GM21723 (cell line): Measurements from ENCODE around the gene KLHDC4.
A peak's percentile ranks its signal among the peaks of the same experiment; 100 is the strongest.
"Not testable (repeated sequence)": the region's sequence is repeated elsewhere in the genome, so short reads cannot be mapped to it uniquely, and the experiment has no call there.

Experiments used
- ATAC-seq: cut with Tn5 transposase; IDR thresholded peaks from one replicate; pipeline ENCODE4 v1.9.1; 2021; ENCODE audit warnings: mild to moderate bottlenecking, moderate library complexity; ENCODE audit not compliant: unreplicated experiment

Gene KLHDC4

DNA sequence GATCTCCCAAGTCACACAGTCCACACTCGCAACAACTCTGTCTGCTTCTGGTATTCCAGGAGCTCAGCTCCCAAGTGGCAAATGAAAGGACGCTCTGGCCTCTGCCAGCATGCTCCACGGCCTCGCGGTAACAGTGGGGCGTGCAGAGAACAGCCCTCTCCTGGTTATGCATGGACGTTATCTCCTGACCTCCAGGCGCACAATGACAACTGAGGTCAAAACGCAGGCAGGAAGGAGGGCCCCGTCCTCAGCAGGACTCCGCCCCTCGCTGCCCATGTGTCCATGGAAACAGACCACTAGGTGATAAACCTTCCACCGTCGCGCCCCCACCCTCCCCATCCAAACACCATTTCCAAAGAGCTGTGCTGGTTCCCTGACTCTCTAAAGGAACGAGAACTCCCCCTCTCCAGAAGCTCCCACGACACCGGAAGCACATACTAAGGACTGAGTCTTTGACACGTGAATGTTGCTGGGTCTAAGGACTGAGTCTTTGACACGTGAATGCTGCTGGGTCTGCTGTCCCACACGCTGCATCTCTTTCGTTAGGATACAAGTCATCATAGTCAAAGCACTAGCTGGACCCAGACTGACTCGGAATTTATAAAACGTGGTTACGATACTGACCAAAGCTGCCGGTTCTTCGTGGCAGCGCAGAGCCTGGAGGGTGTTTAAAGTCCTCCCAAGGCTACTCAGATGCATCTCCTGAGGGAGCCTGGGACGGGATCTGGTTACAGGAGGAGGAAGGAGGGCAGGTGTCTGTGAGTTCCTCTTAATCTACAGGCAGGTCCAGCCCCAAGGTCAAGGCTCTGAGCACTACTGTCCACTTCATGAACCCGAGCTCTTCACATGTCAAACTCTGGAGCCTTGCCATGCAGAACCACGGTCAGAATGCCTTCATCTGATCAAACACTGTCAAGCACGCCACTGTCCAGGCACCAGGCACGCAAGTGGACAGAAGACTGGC lies 43.9 kb downstream of the KLHDC4 start:
- no peak for ATAC-seq

DNA sequence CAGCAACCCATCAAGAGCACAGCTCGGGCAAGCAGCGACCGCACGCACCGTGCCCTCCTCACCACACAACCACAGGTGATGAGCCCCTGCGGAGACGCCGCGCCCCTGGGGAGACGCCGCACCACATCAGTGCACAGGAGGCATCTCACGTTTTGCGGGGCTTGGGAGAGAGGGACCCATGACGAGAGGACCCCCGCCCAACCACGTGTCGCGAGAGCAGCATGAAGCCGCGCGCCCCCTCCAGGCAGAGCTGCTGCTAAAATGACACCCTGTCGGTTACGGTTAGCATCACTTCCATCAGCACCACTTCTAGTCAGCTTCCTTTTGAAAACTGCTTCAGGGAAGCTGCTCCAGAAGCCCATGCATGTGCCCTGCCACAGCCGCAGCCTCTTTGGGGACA lies 45.3 kb downstream of the KLHDC4 start:
- no peak for ATAC-seq

DNA sequence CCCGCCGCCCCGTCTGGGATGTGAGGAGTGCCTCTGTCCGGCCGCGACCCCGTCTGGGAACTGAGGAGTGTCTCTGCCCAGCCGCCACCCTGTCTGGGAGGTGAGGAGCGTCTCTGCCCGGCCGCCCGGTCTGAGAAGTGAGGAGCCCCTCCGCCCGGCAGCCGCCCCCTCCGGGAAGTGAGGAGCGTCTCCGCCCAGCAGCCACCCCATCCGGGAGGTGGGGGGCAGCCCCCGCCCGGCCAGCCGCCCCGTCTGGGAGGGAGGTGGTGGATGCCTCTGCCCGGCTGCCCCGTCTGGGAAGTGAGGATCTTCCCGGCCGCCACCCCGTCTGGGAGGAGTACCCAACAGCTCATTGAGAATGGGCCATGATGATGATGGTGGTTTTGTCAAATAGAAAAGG lies 47.0 kb downstream of the KLHDC4 start:
- ATAC-seq: not testable (repeated sequence)

DNA sequence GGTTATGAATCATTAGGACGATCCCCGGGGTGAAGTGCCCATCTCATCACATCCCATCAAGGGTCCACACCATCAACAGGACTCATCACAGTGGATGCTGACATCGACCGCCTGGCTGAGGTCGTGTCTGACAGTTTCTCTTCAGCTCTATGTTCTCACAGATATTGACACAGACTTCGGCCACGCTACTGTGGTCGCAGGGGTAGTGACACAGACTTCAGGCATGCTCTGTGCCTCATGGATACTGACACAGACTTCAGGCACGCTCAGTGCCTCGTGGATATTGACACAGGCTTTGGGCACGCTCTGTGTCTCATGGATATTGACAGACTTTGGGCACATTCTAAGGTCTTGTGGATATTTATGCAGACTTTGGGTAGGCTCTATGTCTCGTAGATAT lies 50.1 kb downstream of the KLHDC4 start:
- no peak for ATAC-seq

DNA sequence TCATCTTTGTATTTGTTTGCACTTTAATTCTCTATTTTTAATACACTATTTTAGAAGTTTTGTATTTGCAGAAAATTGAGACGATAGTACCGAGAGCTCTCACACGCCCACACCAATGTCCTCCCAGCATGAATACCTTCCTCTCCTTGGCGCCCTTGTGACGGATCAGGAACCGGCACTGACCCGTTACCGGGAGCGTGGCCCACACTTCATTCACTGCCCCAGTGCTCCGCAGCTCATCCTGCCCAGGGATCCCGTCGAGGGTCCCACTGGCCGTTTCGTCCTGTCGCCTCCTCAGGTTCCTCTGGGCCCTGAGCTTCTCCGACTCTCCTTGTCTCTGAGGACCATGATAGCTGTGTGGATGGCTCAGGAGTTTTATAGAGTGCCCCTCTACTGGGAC lies 50.6 kb downstream of the KLHDC4 start:
- no peak for ATAC-seq

DNA sequence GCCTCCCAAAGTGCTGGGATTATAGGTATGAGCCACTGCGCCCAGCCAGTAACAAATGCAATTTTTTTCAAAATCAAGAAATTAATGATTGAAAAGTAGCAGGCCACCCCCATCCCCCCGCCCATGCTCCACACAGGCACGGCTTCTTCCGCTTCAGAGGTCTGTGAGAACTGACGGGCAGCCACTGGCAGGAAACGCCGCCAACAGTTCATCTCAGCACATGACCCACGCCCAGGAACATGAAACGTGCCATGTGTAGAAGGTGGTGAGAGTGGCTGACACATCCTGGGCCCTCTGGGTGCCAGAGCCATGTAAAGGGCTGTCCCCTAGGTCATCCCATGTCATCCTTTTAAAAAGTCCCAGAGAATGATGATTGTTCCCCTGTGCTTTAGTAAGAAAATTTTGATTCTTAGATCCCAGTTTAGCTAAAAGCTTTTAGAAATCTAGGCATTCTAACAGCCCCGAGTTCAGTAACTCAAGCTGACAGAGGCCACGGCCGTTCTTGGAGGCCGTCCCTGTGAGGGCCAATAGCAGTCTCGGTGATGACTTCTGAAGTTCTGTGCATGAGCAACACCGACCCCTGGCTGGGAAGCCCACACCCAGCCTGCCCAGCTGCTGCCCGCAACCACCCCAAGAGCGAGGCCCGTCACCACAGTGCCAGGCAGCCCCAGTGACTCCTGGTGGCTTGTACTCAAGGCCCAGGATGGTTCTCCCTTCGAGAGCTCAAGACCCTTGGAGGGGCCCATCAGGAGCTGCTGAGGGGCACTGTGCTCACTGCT lies 52.1 kb downstream of the KLHDC4 start:
- no peak for ATAC-seq

DNA sequence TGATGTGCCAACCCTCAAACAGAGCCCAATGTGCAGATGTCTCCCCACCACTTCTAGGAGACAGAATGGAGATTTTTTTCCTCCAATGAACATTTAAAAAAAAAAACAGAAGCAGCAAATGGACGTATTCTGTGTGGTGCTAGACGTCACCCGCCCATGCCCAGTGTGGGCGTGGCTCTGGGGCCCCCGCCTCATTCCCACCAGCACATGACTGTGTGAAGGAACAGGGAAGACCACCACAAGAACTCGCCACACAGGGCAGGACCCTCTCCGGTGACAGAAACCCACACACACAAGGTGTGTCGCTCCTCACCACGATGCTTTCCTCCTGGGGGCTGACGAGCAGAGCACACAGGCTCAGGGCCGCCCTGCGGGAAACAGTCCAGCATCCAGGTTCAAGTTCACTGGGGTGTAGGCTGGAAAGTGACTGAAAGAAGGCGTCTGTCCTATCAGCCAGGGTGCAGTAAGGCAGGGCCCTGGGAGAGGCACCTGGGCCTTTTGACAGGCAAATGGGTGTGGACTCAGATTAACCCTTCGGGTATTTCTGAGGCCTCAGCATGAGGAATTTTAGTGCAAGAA lies 53.5 kb downstream of the KLHDC4 start:
- no peak for ATAC-seq

DNA sequence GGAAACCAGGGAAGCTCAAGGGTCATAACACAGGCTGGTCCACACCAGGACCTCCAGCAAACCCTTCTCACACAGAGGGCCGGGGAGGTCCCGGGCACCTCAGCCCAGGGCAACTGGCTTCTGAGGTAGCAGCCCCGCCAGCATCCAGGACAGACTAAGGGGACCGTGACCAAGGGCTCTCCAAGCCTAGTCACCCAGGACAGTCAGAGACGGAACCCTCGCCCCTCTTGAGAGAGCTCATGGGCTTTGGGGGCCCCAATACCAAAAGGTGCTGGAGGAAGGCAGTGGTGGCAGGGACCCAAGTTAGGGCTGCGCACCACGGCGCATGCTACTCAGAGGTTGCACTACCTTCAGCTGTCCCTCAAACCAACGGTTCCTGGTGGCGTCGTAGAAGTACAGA lies 54.9 kb downstream of the KLHDC4 start:
- no peak for ATAC-seq

DNA sequence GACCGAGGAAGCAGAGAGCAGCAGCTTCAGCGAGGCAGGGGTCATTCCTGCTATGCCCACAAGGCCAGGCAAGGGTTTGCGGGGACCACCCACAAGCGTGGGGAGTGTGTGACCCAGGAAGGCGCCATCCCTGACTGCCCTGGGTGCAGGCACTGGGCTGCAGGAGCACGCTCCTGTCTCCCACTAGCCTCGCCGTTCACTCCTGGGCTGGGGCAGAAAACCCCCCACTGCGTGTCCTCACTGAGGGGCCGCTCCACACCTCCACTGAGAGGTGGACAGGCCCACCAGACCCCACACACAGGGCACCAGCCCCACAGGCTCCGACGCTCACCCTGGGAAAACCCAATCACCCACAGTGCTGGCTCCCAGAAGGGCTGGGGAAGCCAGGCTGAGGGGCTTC lies 56.1 kb downstream of the KLHDC4 start:
- no peak for ATAC-seq

DNA sequence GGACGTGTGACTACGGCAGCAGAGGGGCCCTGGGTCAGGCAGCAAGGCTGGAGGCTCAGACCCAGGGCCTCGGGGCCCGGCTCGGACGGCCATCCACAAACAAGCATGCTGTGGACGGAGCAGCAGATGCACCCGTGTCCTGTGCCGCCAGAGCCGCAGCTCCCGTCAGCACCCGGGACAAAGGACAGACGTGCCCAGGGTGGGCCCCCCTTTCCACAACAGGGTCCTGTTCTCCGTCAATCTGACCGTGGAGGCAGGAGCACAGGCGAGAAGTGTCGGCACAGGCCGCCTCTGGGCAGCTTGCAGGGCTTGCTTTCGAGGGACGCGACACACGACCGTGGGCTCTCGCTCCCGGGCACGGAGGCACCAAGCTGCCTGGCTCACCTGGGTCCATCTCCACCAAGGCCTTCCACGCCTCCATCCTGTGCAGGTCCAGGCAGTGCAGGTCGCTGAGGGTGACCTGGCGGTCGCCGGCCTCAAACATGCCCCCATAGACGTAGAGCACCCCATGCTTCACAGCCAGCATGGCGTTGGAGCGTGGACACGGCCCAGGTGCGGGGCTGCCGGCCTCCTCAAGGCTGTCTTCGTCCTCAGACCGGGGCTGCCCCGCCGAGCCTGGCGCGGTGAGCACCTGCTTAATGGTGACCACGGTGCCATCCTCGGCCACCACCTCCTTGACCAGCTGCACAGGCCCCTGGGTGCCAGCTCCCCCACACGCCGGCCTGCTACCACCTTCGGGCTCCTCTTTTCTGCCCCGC lies 56.7 kb downstream of the KLHDC4 start:
- ATAC-seq: no peak

DNA sequence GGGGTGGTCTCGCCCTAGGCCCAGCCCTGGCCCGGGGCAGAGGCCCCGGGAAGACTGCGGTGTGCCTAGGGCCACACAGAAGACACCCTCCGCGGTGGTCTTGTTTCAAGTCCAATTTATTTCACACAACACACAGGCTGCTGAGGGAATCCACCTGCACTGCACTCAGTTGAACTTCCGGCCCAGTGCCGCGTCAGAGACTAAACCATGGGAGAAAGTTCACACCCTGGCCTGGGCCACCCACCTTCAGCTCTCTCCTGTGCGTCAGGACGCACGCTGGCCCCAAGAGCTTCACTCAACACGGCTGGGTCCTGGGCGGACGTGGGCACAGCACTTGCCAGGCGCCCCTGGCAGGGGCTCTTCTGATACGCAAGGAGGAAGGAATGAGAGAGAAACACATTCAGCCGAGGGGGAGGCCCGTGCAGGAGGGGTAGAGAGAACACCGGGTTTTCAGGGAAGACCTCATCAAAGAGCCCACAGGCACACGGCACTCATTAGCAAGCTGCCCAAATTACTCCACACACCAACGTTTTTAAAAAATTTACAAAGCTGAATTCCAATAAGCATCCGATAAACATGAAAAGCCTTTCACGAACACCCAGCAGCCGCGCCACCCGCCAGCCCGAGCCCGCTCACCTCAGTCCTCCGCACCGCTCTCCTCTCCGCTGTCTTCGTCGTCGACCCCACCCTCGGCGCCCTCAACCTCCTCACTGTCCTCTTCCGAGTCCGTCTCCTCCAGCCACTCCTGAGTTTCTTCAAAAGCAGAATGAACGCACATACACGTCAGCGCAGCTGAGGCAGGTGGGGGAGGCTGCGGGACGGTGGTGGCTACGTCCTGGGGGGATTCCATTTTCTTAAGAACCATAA lies 57.8 kb downstream of the KLHDC4 start:
- no peak for ATAC-seq

DNA sequence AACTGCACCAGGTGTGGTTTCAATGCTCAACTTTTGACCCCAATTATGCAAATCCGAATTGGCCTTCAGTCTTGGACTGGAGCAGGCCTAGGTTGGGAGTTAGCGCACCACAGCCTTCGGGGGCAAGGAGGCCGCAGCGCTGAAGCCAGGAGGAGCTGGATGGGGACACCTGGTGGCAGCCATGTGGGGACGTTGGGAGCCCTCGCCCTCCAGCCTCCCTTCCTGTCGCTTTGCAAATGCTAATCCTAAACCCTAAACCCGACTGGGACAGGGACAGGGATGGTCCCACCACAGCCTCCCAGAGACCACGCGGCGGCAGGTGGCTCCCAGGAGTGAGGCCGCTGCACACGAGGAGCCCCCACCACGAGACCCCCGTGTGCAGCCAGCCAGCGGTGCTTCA lies 58.7 kb downstream of the KLHDC4 start:
- ATAC-seq: no peak

DNA sequence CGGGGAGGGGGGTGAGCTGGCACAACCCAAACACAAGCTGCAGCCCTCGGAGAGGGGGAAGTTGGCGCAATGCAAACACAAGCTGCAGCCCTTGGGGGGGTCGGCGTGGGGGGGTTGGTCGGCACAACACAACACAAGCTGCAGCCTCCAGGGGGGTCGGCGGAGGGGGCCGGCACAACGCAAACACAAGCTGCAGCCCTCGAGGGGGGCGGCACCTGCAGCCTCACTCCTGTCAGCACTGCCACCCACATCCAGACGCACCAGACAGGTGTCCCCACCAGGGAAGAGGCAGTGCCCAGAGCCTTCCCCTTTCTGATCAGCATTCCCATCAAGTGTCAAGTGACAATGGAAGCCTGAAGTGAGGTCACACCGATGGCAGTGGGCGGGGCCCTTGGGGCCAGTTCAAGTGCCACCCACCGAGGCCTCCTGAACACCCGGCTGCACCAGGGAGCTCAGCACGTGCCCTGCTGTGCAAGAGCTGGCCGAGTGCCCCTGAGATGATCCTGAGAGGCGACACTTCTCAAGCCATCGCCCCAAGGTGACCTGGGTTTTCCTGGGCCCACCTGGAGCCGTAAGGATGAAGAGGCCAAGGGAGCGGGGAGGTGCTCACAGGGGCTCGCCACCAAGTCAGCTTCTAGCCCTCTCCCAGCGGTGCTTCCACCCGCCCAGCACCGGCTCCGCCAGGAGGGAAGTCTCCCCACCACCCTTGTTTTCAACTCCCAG lies 59.3 kb downstream of the KLHDC4 start:
- no peak for ATAC-seq

DNA sequence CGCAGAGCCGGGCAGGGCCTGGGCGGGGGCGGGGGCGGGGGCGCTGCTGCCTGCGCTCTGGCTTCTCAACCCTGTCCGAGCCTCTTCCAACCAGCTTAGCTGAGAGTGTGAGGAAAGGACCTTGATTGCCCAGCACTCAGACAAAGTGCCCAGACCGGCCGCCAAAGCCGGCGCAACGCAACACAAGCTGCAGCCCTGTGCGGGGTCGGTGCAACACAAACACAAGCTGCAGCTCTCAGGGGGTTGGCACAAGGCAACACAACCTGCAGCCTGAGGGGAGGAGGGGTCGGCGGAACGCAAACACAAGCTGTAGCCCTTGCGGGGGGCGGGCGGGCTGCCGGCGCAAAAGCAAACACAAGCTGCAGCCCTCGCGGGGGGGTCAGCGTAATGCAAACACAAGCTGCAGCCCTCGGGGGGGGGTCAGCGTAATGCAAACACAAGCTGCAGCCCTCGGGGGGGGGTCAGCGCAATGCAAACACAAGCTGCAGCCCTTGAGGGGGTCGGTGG lies 60.0 kb downstream of the KLHDC4 start:
- no peak for ATAC-seq

DNA sequence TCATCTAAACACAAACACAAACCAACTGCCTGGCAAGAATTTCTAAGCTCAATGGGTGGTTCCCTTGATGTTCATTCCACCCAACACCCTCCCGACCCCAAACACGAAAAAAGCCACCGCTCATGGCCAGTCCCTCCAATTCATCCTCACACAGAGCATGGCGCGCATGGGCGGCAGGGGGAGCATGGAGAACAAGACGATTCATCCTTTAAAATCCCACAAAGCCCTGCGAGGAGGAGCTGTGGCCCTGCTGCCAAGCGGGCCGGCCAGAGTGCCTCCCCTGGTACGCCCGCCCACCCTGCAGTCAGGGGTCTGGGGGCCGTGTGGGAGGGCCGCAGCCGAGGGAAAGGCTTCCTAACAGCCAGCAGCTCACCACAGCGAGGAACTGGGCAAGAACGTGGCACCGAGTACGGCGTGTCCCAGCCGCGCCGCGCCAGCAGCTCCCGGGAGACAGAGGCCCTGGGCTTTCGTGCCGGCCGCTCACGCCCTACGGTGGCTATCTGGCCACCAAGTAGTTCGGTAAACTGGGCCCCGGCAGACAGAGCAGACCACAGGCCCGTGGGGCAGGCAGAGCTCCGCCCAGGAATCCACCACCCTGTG lies 60.9 kb downstream of the KLHDC4 start:
- no peak for ATAC-seq

DNA sequence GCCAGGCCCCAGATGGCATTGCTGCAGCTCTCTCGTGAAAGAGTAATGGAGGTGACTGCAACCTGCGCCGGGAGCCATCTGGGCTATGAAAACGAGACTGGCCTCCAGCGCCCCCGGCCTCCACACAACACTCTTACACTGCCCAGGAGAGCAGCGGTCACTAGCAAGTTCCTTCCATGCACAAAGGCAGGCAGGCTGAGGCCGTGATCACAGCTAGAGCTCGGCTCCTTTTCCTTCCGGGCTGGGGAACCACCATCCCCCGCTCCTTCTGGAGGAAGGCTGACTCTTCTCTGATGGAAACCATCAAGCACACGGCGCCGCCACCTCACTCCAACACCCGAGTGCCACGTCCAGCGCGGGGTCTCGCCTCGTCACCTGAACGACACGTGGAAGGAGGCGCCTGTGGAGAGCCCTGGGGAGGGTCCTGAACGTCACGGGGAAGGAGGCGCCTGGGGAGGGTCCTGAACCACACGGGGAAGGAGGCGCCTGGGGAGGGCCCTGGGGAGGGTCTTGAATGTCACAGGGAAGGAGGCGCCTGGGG lies 61.9 kb downstream of the KLHDC4 start:
- no peak for ATAC-seq

DNA sequence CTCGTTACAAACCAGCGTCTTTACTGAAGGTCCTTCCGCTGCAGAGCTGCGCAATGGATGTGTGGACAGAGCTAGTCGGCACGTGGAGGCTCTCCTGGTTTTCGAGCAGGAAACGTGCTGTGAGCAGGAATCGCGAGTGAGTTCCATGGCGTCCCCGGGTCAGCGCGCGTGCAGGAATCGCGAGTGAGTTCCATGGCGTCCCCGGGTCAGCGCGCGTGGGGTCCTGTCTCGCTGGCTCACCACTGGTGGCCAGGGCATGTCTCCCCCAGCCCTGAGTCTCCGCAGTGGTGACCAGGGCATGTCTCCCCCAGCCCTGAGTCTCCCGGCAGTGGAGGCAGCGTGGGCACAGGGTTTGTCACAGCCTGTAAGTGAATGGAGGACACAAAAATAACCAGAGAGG lies 62.7 kb downstream of the KLHDC4 start:
- no peak for ATAC-seq

DNA sequence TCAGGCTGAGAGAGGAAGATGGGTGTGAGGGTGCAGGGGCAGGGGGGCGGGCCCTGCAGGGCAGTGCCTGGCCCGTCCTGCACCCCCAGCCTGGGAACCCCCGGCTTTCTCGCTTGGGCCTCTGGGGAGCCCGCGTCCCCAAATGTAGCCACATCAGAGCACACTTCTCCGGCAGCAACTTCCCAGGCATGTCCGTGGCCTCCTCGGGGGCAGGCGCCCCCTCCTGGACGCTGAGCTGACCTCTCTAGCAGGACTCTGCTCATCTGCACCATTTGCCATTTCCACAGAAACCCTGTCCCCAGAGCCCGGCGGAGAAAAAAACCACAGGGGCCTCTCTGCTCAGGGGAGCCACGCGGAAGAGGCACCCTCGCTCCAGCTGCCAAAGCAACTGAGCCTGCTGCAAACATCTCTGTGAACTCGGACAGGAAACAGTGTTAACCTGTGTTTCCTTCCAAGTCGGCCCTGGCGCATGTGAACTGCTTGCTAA lies 63.4 kb downstream of the KLHDC4 start:
- peak; percentile 50 for ATAC-seq
